Body of pancreas (tissue), 4 donors: ENCODE measurements around the gene PLA2G15.

Experiments
- POLR2A ChIP-seq, 3 donors: fragments of 450-650 bp; IDR thresholded peaks; one replicate each; pipeline ENCODE4 v1.6.1; 2016; ENCODE audit warnings: antibody characterized with exemption in 3 of 3, mild to moderate bottlenecking in 2 of 3
- TF ChIP-seq, protein P1 (sequence below), 7 experiments: fragments of 450-650 bp in 4 of 7; fragments of 200-600 bp in 3 of 7; sonication (generic) in 3 of 7; IDR thresholded peaks; one replicate each; pipeline ENCODE4 v1.5.1; 2016 to 2019; ENCODE audit warnings: antibody characterized with exemption in 7 of 7

DNA sequence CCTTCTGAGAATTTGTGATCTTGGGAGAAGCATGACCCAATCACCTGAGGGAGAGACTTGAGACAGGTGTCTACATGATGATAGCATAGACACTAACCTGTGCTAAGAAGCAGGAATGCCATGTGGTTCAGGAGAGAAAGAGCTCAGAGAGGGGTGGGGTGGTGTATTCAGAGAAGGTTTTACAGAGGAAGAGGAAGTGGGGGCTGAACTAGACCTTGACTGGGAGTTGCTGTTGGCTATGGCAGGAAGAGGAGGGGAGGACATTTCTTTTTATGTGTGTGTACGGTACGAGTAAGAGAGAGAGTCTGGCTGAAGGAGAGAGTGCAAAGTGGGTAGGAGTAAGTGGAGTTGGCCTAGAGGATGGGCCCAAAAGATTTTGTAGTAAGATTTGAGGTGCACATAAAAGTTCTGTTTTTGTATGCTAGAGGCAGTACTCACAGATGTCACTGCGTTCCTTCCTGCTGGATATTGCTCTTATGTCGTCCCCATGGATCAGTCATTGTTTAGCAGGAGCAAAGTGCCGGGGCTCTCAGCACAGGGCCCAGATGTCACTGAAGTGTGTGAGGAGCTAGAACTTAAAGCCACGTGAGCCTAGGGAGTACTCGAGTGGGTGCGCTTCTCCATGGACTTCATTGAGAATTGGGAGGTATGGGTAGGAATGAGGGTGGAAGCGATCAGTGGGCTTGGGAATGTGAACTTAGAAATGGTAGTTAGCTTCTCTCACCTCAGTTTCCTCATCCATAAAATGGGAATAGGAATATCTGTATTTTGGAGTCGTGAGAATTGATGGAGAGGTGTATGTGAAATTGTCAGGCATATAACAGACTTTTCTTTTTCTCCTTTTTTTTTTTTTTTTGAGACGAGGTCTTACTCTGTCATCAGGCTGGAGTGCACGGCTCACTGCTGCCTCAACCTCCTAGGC is 41.2 kb downstream of the PLA2G15 start:
- no peak for TF ChIP-seq POLR2A (IDR thresholded peaks at IDR 0.05)
- TF ChIP-seq, protein P1, sequence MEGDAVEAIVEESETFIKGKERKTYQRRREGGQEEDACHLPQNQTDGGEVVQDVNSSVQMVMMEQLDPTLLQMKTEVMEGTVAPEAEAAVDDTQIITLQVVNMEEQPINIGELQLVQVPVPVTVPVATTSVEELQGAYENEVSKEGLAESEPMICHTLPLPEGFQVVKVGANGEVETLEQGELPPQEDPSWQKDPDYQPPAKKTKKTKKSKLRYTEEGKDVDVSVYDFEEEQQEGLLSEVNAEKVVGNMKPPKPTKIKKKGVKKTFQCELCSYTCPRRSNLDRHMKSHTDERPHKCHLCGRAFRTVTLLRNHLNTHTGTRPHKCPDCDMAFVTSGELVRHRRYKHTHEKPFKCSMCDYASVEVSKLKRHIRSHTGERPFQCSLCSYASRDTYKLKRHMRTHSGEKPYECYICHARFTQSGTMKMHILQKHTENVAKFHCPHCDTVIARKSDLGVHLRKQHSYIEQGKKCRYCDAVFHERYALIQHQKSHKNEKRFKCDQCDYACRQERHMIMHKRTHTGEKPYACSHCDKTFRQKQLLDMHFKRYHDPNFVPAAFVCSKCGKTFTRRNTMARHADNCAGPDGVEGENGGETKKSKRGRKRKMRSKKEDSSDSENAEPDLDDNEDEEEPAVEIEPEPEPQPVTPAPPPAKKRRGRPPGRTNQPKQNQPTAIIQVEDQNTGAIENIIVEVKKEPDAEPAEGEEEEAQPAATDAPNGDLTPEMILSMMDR (IDR thresholded peaks at IDR 0.05), result no peak
